ENCODE measurements around the gene DOCK8. TPM values are rescaled to one million over a fixed set of nuclear protein-coding genes. Genes with fewer than 3 reads are reported as not detected.

Gene DOCK8
- total RNA-seq, 1 donor from 2014 or later, result 3.8 TPM

- H3K36me3 ChIP-seq (ENCODE audit: control insufficient read depth, insufficient read depth, low read length), result no peaks in the 10 kb centered on the region
- no peak overlapping the region for H3K4me3 ChIP-seq (ENCODE audit: low read depth, low read length)
- no peak for DNase-seq (ENCODE audit: low read depth)
- no peak for TF ChIP-seq CTCF (IDR thresholded peaks at IDR 0.05; ENCODE audit: insufficient read depth, low read length, poor library complexity, severe bottlenecking)
- no peaks in the 10 kb centered on the region for H3K27me3 ChIP-seq (ENCODE audit: control insufficient read depth, insufficient read depth, low read length)
Measured at GRCh38 chr9:488448-488847, 273.8 kb downstream of the DOCK8 start.

GRCh38 chr9:489198-490197, 274.8 kb downstream of the DOCK8 start:
- H3K27me3 ChIP-seq (ENCODE audit: control insufficient read depth, insufficient read depth, low read length), result no peaks in the 10 kb centered on the region
- no peak for TF ChIP-seq CTCF (IDR thresholded peaks at IDR 0.05; ENCODE audit: insufficient read depth, low read length, poor library complexity, severe bottlenecking)
- DNase-seq (ENCODE audit: low read depth), result no peak
- H3K4me3 ChIP-seq (ENCODE audit: low read depth, low read length), result no peak overlapping the region
- H3K36me3 ChIP-seq (ENCODE audit: control insufficient read depth, insufficient read depth, low read length), result no peaks in the 10 kb centered on the region

GRCh38 chr9:494764-495163, 280.1 kb downstream of the DOCK8 start:
- H3K4me3 ChIP-seq (ENCODE audit: low read depth, low read length), result no peak overlapping the region
- no peaks in the 10 kb centered on the region for H3K27me3 ChIP-seq (ENCODE audit: control insufficient read depth, insufficient read depth, low read length)
- no peaks in the 10 kb centered on the region for H3K36me3 ChIP-seq (ENCODE audit: control insufficient read depth, insufficient read depth, low read length)
- no peak for DNase-seq (ENCODE audit: low read depth)
- TF ChIP-seq CTCF (IDR thresholded peaks at IDR 0.05; ENCODE audit: insufficient read depth, low read length, poor library complexity, severe bottlenecking), result no peak

- no peak overlapping the region for H3K4me3 ChIP-seq (ENCODE audit: low read depth, low read length)
- no peaks in the 10 kb centered on the region for H3K36me3 ChIP-seq (ENCODE audit: control insufficient read depth, insufficient read depth, low read length)
- TF ChIP-seq CTCF (IDR thresholded peaks at IDR 0.05; ENCODE audit: insufficient read depth, low read length, poor library complexity, severe bottlenecking), result no peak
- no peaks in the 10 kb centered on the region for H3K27me3 ChIP-seq (ENCODE audit: control insufficient read depth, insufficient read depth, low read length)
- no peak for DNase-seq (ENCODE audit: low read depth)
Measured at GRCh38 chr9:495739-496138, 281.1 kb downstream of the DOCK8 start.

GRCh38 chr9:503326-503725, 288.7 kb downstream of the DOCK8 start:
- no peaks in the 10 kb centered on the region for H3K36me3 ChIP-seq (ENCODE audit: control insufficient read depth, insufficient read depth, low read length)
- H3K27me3 ChIP-seq (ENCODE audit: control insufficient read depth, insufficient read depth, low read length), result no peaks in the 10 kb centered on the region
- DNase-seq (ENCODE audit: low read depth), result no peak
- peak overlapping the region; percentile 60 for H3K4me3 ChIP-seq (ENCODE audit: low read depth, low read length)
- no peak for TF ChIP-seq CTCF (IDR thresholded peaks at IDR 0.05; ENCODE audit: insufficient read depth, low read length, poor library complexity, severe bottlenecking)
